CD14-positive monocyte (primary cell): Measurements from ENCODE around the gene ANK2. TPM values are rescaled to one million over a fixed set of nuclear protein-coding genes. Genes with fewer than 3 reads are reported as not detected.

Experiments
- DNase-seq, 3 donors: peaks; one replicate each; pipeline ENCODE4 v3.0.0-alpha.2; 2011 to 2022
- H2AFZ ChIP-seq: 2 replicates; pipeline ENCODE4 v1.6.0; 2012; ENCODE audit warnings: mild to moderate bottlenecking, low read depth, low read length, inconsistent platforms; ENCODE audit not compliant: insufficient read depth, poor library complexity, severe bottlenecking
- H3K27ac ChIP-seq, 2 donors: 1 replicate in 1 of 2; 2 replicates in 1 of 2; pipeline ENCODE4 v1.5.1; 2012 to 2013; ENCODE audit warnings: low read length in 2 of 2, control low read depth in 1 of 2, inconsistent platforms in 1 of 2, low read depth in 1 of 2, mild to moderate bottlenecking in 1 of 2
- H3K27me3 ChIP-seq, 2 donors: one replicate each; pipeline versions ENCODE4 v1.6.0 to v1.6.1; 2011 to 2013; ENCODE audit warnings: low read length in 2 of 2; ENCODE audit not compliant: control insufficient read depth in 2 of 2, insufficient read depth in 2 of 2
- H3K36me3 ChIP-seq, 2 donors: replicated peaks in 1 of 2; 1 replicate in 1 of 2; 2 replicates in 1 of 2; pipeline versions ENCODE4 v1.5.1 to v1.6.1; 2012 to 2013; ENCODE audit warnings: low read length in 2 of 2, control low read depth in 1 of 2, inconsistent platforms in 1 of 2, mild to moderate bottlenecking in 1 of 2; ENCODE audit not compliant: insufficient read depth in 2 of 2, control insufficient read depth in 1 of 2
- H3K4me1 ChIP-seq, 2 donors: 1 replicate in 1 of 2; 2 replicates in 1 of 2; pipeline versions ENCODE4 v1.5.1 to v1.6.1; 2012 to 2013; ENCODE audit warnings: low read length in 2 of 2, control low read depth in 1 of 2, inconsistent platforms in 1 of 2, mild to moderate bottlenecking in 1 of 2, moderate library complexity in 1 of 2; ENCODE audit not compliant: insufficient read depth in 2 of 2, control insufficient read depth in 1 of 2
- H3K4me2 ChIP-seq: replicated peaks from 2 replicates; pipeline ENCODE3; 2012; ENCODE audit warnings: low read length, moderate library complexity, mild to moderate bottlenecking; ENCODE audit not compliant: poor library complexity, severe bottlenecking; ENCODE audit errors: extremely low read depth
- H3K4me3 ChIP-seq, 3 experiments: fragments of 200-600 bp in 1 of 3; sonication (generic) in 1 of 3; replicated peaks in 1 of 3; 1 replicate in 2 of 3; 2 replicates in 1 of 3; pipeline ENCODE4 v1.5.1; 2011 to 2013; ENCODE audit warnings: low read length in 3 of 3, mild to moderate bottlenecking in 3 of 3, control low read depth in 2 of 3, low read depth in 2 of 3, inconsistent platforms in 1 of 3, moderate library complexity in 1 of 3
- H3K79me2 ChIP-seq: 2 replicates; pipeline ENCODE4 v1.6.0; 2012; ENCODE audit warnings: mild to moderate bottlenecking, control low read depth, inconsistent platforms, low read length, moderate library complexity; ENCODE audit not compliant: insufficient read depth
- H3K9ac ChIP-seq: 2 replicates; pipeline ENCODE4 v1.6.0; 2017; ENCODE audit warnings: low read length, mild to moderate bottlenecking; ENCODE audit not compliant: insufficient read depth, poor library complexity, severe bottlenecking
- H3K9me3 ChIP-seq, 2 donors: replicated peaks in 1 of 2; 1 replicate in 1 of 2; 2 replicates in 1 of 2; pipeline versions ENCODE4 v1.5.1 to v1.6.1; 2012 to 2013; ENCODE audit warnings: low read length in 2 of 2, control low read depth in 1 of 2; ENCODE audit not compliant: control insufficient read depth in 1 of 2, insufficient read depth in 1 of 2
- H4K20me1 ChIP-seq: 2 replicates; pipeline ENCODE4 v1.6.0; 2012; ENCODE audit warnings: mild to moderate bottlenecking, low read length, control low read depth, moderate library complexity; ENCODE audit not compliant: insufficient read depth
- H3K27ac Mint-ChIP-seq, 7 donors: one replicate each; pipeline ENCODE4 v1.8.0; 2020; ENCODE audit warnings: mild to moderate bottlenecking in 7 of 7, mixed read lengths in 7 of 7, moderate library complexity in 6 of 7, inconsistent platforms in 2 of 7
- H3K27me3 Mint-ChIP-seq, 3 donors: one replicate each; pipeline ENCODE4 v1.8.0; 2021 to 2022; ENCODE audit warnings: low read depth in 3 of 3, mild to moderate bottlenecking in 3 of 3, mixed read lengths in 3 of 3, moderate library complexity in 3 of 3, inconsistent platforms in 1 of 3
- H3K36me3 Mint-ChIP-seq, 2 donors: one replicate each; pipeline ENCODE4 v1.8.0; 2020; ENCODE audit warnings: mixed read lengths in 2 of 2, inconsistent platforms in 1 of 2, mild to moderate bottlenecking in 1 of 2
- H3K4me1 Mint-ChIP-seq: one replicate; pipeline ENCODE4 v1.8.0; 2020; ENCODE audit warnings: mild to moderate bottlenecking, mixed read lengths
- H3K4me3 Mint-ChIP-seq, 2 donors: one replicate each; pipeline ENCODE4 v1.8.0; 2020; ENCODE audit warnings: mild to moderate bottlenecking in 2 of 2, mixed read lengths in 2 of 2, moderate library complexity in 1 of 2
- H3K9me3 Mint-ChIP-seq, 7 donors: one replicate each; pipeline ENCODE4 v1.8.0; 2020 to 2022; ENCODE audit warnings: mixed read lengths in 7 of 7, mild to moderate bottlenecking in 6 of 7, moderate library complexity in 6 of 7, inconsistent platforms in 2 of 7
- CTCF ChIP-seq: fragments of 200-600 bp; IDR thresholded peaks from one replicate; pipeline ENCODE4 v1.8.0; 2022; ENCODE audit warnings: antibody characterized with exemption, mild to moderate bottlenecking
- WGBS: methylation state at CpG from one replicate; pipeline ENCODE4 v1.1.5; 2013; ENCODE audit warnings: missing lambda C conversion rate; ENCODE audit not compliant: insufficient coverage; 5-methylcytosine and 5-hydroxymethylcytosine counted together
- intact Hi-C, 2 donors: fragments of 100-400 bp; cut with micrococcal nuclease; formaldehyde crosslinking; loops; one replicate each; pipeline versions ENCODE4 v1.15.0 to v1.15.1; 2023
- polyA plus RNA-seq, 3 donors: library from polyadenylated mRNA; depleted of rRNA in 1 of 3; unstranded in 2 of 3; stranded (reverse) in 1 of 3; fragments of 300-500 nt in 2 of 3; fragments of >200 nt in 1 of 3; fragmentation: Illumina TruSeq in 2 of 3; gene quantifications; 1 replicate in 2 of 3; 2 replicates in 1 of 3; pipeline ENCODE4 v1.2.3, GENCODE V29; 2012 to 2021

Gene ANK2
- polyA plus RNA-seq, 3 donors, result not detected

GRCh38 chr4:113302051-113302450, 252.6 kb downstream of the ANK2 start:
- Histone ChIP-seq H3K4me2 (no peak overlapping the region), H3K27ac (no peak overlapping the region), H3K4me3 (no peak overlapping the region), H3K79me2 (no peaks in the 10 kb centered on the region), H3K27me3 (no peaks in the 10 kb centered on the region), H3K4me1 (no peaks in the 10 kb centered on the region), H3K9ac (no peak overlapping the region), H3K9me3 (no peaks in the 10 kb centered on the region), H3K36me3 (no peaks in the 10 kb centered on the region), H2AFZ (no peak overlapping the region), H4K20me1 (no peaks in the 10 kb centered on the region)
- no peak for TF ChIP-seq CTCF
- no peak for DNase-seq
- Mint-ChIP-seq H3K27me3 (no peaks in the 10 kb centered on the region), H3K9me3 (no peaks in the 10 kb centered on the region), H3K4me1 (no peaks in the 10 kb centered on the region), H3K27ac (no peak overlapping the region), H3K4me3 (no peak overlapping the region), H3K36me3 (no peaks in the 10 kb centered on the region)
- intact Hi-C loops, result no loop called here
- no CpG with 5 or more reads among the region's 1 CpG for WGBS

- no peak overlapping the region for H2AFZ ChIP-seq
- Mint-ChIP-seq H3K36me3 (no peaks in the 10 kb centered on the region), H3K27ac (no peak overlapping the region), H3K4me3 (no peak overlapping the region), H3K9me3 (no peaks in the 10 kb centered on the region), H3K4me1 (no peaks in the 10 kb centered on the region), H3K27me3 (no peaks in the 10 kb centered on the region)
- H3K9ac ChIP-seq, result no peak overlapping the region
- no peaks in the 10 kb centered on the region for H3K36me3 ChIP-seq
- no peak overlapping the region for H3K27ac ChIP-seq
- H3K27me3 ChIP-seq, result no peaks in the 10 kb centered on the region
- intact Hi-C loops, result no loop called here
- no peaks in the 10 kb centered on the region for H3K9me3 ChIP-seq
- WGBS, result no CpG with 5 or more reads among the region's 1 CpG
- no peak for TF ChIP-seq CTCF
- H3K4me2 ChIP-seq, result no peak overlapping the region
- H3K4me3 ChIP-seq, result no peak overlapping the region
- H3K4me1 ChIP-seq, result no peaks in the 10 kb centered on the region
- no peaks in the 10 kb centered on the region for H3K79me2 ChIP-seq
- no peaks in the 10 kb centered on the region for H4K20me1 ChIP-seq
- no peak for DNase-seq
Observed at GRCh38 chr4:113303315-113303714, 253.9 kb downstream of the ANK2 start.
